DOHH2 (cell line): ENCODE measurements around the gene FAM120A.

Experiments used
- CTCF ChIP-seq: fragments of 200-600 bp; sonication (generic); IDR thresholded peaks from one replicate; pipeline ENCODE4 v1.5.1; 2014; ENCODE audit warnings: antibody characterized with exemption, mild to moderate bottlenecking, low read depth, low read length; ENCODE audit not compliant: poor library complexity, severe bottlenecking
- EZH2phosphoT487 ChIP-seq: fragments of 200-600 bp; sonication (generic); IDR thresholded peaks from 2 replicates; pipeline ENCODE4 v1.6.1; 2017; ENCODE audit warnings: borderline replicate concordance, mild to moderate bottlenecking, antibody characterized with exemption, low read length, moderate library complexity, mixed read lengths

DNA sequence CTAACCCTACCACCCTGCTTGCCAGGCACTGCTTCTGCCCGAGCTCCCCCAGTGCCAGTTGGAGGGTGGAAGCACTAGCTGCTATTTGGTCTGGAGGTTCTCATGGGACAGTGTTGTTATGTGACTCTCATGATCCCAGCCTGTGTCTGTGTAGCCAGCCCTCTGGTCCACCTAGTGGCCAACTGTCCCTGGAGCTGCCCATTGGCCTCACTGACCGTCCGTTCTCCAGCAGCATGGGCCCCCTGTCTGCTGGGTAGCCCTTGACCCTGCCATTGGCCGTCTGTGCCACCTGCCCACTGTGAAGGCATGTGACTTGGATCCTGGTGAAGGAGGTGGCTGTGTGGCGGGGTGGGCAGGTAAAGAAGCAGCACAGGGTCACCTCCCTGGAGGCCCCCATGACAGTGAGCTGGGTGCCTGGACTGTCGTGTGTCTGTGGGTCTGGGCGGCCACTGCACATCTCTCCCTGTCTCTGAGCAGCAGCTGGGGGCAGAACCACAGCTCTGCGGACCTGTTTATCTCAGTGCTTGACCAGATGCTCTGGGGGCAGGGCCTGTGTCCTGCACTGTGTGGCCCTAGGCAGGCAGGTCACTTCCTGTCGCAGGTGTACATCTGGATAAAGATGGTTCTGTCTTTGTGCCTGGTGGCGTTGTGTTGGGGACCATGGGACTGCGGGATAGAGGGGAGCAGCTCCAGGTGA lies 136.3 kb downstream of the FAM120A start:
- no peak for TF ChIP-seq CTCF
- no peak for TF ChIP-seq EZH2phosphoT487
